ENCODE measurements around the gene TXNDC5.

GRCh38 chr6:7886132-7886531, 24.5 kb downstream of the TXNDC5 start:
- no peak for TF ChIP-seq POLR2AphosphoS5 (IDR thresholded peaks at IDR 0.05; ENCODE audit: low read depth)
- no peak for TF ChIP-seq CTCF (IDR thresholded peaks at IDR 0.05; ENCODE audit: insufficient read depth, low read length)
- TF ChIP-seq GABPA (IDR thresholded peaks at IDR 0.05; ENCODE audit: low read depth) = no peak

Data from HL-60 (cell line).